Measurements from ENCODE around the gene HADHA. TPM values are rescaled to one million over a fixed set of nuclear protein-coding genes. Genes with fewer than 3 reads are reported as not detected.

Gene HADHA
- total RNA-seq, 1 experiment from 2014 or later = 101 TPM

DNA sequence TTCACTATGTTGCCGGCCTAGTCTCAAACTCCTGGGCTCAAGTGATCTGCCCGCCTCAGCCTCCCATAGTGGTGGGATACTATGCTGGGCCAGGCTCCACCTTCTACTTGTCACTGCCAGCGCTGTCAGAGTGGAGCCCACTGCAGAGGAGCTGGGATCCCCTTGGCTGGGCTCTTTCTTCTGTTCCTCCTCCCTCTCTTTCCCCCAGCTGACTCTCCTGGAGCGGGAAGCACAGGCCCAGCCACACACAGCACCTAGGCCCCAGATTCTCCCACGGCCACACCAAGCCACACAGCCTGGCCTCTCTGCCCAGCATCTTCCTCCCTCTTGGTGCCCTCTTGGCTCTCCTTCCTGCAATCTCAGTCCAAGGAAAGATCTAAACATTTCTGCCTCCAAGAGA, 75.2 kb downstream of the HADHA start:
- RAD21 ChIA-PET (ENCODE audit: low non-redundant PET in 1 of 2, low total read pairs in 2 of 2, uncharacterized antibody in 2 of 2, unreplicated experiment in 2 of 2) = no interaction called here
- CTCF ChIA-PET = no interaction called here
- no peak overlapping the region for H3K4me3 ChIP-seq (replicated peaks in 1 of 2; ENCODE audit: low read depth in 1 of 2, low read length in 2 of 2)
- no peak overlapping the region for H3K27ac ChIP-seq (ENCODE audit: low read depth, low read length)
- POLR2A ChIA-PET = no interaction called here
- no peaks in the 10 kb centered on the region for H4K20me1 ChIP-seq (ENCODE audit: insufficient read depth)
- DNase-seq (ENCODE audit: low read depth, low spot score) (no peak), ATAC-seq (no peak)
- no peaks in the 10 kb centered on the region for H3K9me2 ChIP-seq (ENCODE audit: insufficient read depth)
- BruUV-seq (replicated peaks) = no TSS peak
- H2AFZ ChIP-seq (ENCODE audit: low read depth, low read length, poor library complexity, severe bottlenecking) = no peak overlapping the region
- H3K9me3 ChIP-seq (ENCODE audit: control insufficient read depth in 1 of 2, insufficient read depth in 1 of 2, low read depth in 1 of 2, low read length in 2 of 2) = no peaks in the 10 kb centered on the region
- H3K4me2 ChIP-seq (ENCODE audit: low read length) = no peak overlapping the region
- intact Hi-C loops (cut with micrococcal nuclease) = no loop called here
- no peaks in the 10 kb centered on the region for H3K27me3 ChIP-seq (ENCODE audit: insufficient read depth, low read length)
- H3K79me2 ChIP-seq (ENCODE audit: insufficient read depth, low read length) = peaks cover under 1% of the 10 kb centered on the region; the same call in 1 of the 2 replicates
- no peak overlapping the region for H3K9ac ChIP-seq (ENCODE audit: low read length)
- peaks cover 0 to 12% of the 10 kb centered on the region in 2 experiments; a peak in 1 of 4 replicates for H3K4me1 ChIP-seq (ENCODE audit: control insufficient read depth in 1 of 2, insufficient read depth in 2 of 2, low read length in 2 of 2)
- no peaks in the 10 kb centered on the region for H3K36me3 ChIP-seq (ENCODE audit: control insufficient read depth in 1 of 2, insufficient read depth in 2 of 2, low read length in 2 of 2)
- no peak for TF ChIP-seq FOSL1 (IDR thresholded peaks at IDR 0.05; ENCODE audit: low read depth)
- no peak for TF ChIP-seq CEBPB (IDR thresholded peaks at IDR 0.05; ENCODE audit: low read depth)
- no peak for TF ChIP-seq POLR2A (IDR thresholded peaks at IDR 0.05; ENCODE audit: borderline replicate concordance, extremely low read depth, insufficient read depth, insufficient read length)
- TF ChIP-seq, protein P1, sequence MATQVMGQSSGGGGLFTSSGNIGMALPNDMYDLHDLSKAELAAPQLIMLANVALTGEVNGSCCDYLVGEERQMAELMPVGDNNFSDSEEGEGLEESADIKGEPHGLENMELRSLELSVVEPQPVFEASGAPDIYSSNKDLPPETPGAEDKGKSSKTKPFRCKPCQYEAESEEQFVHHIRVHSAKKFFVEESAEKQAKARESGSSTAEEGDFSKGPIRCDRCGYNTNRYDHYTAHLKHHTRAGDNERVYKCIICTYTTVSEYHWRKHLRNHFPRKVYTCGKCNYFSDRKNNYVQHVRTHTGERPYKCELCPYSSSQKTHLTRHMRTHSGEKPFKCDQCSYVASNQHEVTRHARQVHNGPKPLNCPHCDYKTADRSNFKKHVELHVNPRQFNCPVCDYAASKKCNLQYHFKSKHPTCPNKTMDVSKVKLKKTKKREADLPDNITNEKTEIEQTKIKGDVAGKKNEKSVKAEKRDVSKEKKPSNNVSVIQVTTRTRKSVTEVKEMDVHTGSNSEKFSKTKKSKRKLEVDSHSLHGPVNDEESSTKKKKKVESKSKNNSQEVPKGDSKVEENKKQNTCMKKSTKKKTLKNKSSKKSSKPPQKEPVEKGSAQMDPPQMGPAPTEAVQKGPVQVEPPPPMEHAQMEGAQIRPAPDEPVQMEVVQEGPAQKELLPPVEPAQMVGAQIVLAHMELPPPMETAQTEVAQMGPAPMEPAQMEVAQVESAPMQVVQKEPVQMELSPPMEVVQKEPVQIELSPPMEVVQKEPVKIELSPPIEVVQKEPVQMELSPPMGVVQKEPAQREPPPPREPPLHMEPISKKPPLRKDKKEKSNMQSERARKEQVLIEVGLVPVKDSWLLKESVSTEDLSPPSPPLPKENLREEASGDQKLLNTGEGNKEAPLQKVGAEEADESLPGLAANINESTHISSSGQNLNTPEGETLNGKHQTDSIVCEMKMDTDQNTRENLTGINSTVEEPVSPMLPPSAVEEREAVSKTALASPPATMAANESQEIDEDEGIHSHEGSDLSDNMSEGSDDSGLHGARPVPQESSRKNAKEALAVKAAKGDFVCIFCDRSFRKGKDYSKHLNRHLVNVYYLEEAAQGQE (IDR thresholded peaks at IDR 0.05; ENCODE audit: low read depth) = no peak
- TF ChIP-seq EZH2phosphoT487 (IDR thresholded peaks at IDR 0.05; ENCODE audit: borderline replicate concordance) = no peak

DNA sequence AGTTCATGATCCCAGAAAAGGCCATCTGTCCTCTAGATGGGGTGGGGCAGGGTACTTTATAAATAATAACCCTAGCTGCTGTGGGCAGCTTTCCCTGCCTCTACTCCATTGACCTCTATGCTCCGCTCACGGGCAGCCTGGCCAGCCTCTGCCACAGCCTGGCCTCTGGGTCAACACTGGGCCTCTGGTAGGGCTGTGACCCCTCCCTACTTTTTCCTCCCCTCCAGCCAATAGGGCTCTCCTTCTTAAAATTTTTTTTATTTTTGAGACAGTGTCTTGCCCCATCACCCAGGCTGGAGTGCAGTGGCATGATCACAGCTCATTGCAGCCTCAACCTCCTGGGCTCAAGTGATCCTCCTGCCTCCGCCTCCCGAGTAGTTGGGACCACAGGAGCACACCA, 75.6 kb downstream of the HADHA start:
- POLR2A ChIA-PET = no interaction called here
- Histone ChIP-seq H3K4me3 (replicated peaks in 1 of 2; ENCODE audit: low read depth in 1 of 2, low read length in 2 of 2) (no peak overlapping the region), H2AFZ (ENCODE audit: low read depth, low read length, poor library complexity, severe bottlenecking) (no peak overlapping the region), H3K27me3 (ENCODE audit: insufficient read depth, low read length) (no peaks in the 10 kb centered on the region), H3K79me2 (ENCODE audit: insufficient read depth, low read length) (no peaks in the 10 kb centered on the region), H4K20me1 (ENCODE audit: insufficient read depth) (no peaks in the 10 kb centered on the region), H3K27ac (ENCODE audit: low read depth, low read length) (no peak overlapping the region), H3K4me1 (ENCODE audit: control insufficient read depth in 1 of 2, insufficient read depth in 2 of 2, low read length in 2 of 2) (peaks cover 0 to 9% of the 10 kb centered on the region in 2 experiments; a peak in 1 of 4 replicates), H3K36me3 (ENCODE audit: control insufficient read depth in 1 of 2, insufficient read depth in 2 of 2, low read length in 2 of 2) (no peaks in the 10 kb centered on the region), H3K9me3 (ENCODE audit: control insufficient read depth in 1 of 2, insufficient read depth in 1 of 2, low read depth in 1 of 2, low read length in 2 of 2) (no peaks in the 10 kb centered on the region), H3K9ac (ENCODE audit: low read length) (no peak overlapping the region), H3K4me2 (ENCODE audit: low read length) (no peak overlapping the region), H3K9me2 (ENCODE audit: insufficient read depth) (no peaks in the 10 kb centered on the region)
- intact Hi-C loops (cut with micrococcal nuclease) = no loop called here
- CTCF ChIA-PET = interaction anchor here (0.7 kb wide), 1 partner anchor 294 kb away, joined by 3 read pairs; no protein-coding TSS in a partner anchor
- ATAC-seq = no peak
- no peak for DNase-seq (ENCODE audit: low read depth, low spot score)
- BruUV-seq (replicated peaks) = no TSS peak
- RAD21 ChIA-PET (ENCODE audit: low non-redundant PET in 1 of 2, low total read pairs in 2 of 2, uncharacterized antibody in 2 of 2, unreplicated experiment in 2 of 2) = no interaction called here
- TF ChIP-seq SIN3A (IDR thresholded peaks at IDR 0.05; ENCODE audit: low read depth) (no peak), SP1 (IDR thresholded peaks at IDR 0.05; ENCODE audit: low read depth) (no peak), POLR2AphosphoS5 (IDR thresholded peaks at IDR 0.05; ENCODE audit: low read depth, low read length) (no peak), EZH2phosphoT487 (IDR thresholded peaks at IDR 0.05; ENCODE audit: borderline replicate concordance) (no peak), RAD21 (IDR thresholded peaks at IDR 0.05; ENCODE audit: low read depth) (no peak), EZH2 (IDR thresholded peaks at IDR 0.05) (no peak), POLR2A (IDR thresholded peaks at IDR 0.05; ENCODE audit: borderline replicate concordance, extremely low read depth, insufficient read depth, insufficient read length) (no peak), FOSL1 (IDR thresholded peaks at IDR 0.05; ENCODE audit: low read depth) (no peak), CBX3 (IDR thresholded peaks at IDR 0.05; ENCODE audit: low read depth) (no peak), ZNF274 (IDR thresholded peaks at IDR 0.05; ENCODE audit: low read depth, low read length) (no peak)
- TF ChIP-seq, protein P2, sequence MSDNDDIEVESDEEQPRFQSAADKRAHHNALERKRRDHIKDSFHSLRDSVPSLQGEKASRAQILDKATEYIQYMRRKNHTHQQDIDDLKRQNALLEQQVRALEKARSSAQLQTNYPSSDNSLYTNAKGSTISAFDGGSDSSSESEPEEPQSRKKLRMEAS (IDR thresholded peaks at IDR 0.05) = no peak
- TF ChIP-seq, protein P1 (IDR thresholded peaks at IDR 0.05; ENCODE audit: low read depth) = no peak
- TF ChIP-seq, protein P3, sequence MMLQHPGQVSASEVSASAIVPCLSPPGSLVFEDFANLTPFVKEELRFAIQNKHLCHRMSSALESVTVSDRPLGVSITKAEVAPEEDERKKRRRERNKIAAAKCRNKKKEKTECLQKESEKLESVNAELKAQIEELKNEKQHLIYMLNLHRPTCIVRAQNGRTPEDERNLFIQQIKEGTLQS (IDR thresholded peaks at IDR 0.05) = no peak

Data from HCT116 (cell line).